HG02571 (cell line): ENCODE results near the gene NLRP14.

Experiments
- ATAC-seq: cut with Tn5 transposase; IDR thresholded peaks from one replicate; pipeline ENCODE4 v1.9.1; 2021; ENCODE audit warnings: mild to moderate bottlenecking, moderate library complexity; ENCODE audit not compliant: unreplicated experiment

The NLRP14 gene, protein sequence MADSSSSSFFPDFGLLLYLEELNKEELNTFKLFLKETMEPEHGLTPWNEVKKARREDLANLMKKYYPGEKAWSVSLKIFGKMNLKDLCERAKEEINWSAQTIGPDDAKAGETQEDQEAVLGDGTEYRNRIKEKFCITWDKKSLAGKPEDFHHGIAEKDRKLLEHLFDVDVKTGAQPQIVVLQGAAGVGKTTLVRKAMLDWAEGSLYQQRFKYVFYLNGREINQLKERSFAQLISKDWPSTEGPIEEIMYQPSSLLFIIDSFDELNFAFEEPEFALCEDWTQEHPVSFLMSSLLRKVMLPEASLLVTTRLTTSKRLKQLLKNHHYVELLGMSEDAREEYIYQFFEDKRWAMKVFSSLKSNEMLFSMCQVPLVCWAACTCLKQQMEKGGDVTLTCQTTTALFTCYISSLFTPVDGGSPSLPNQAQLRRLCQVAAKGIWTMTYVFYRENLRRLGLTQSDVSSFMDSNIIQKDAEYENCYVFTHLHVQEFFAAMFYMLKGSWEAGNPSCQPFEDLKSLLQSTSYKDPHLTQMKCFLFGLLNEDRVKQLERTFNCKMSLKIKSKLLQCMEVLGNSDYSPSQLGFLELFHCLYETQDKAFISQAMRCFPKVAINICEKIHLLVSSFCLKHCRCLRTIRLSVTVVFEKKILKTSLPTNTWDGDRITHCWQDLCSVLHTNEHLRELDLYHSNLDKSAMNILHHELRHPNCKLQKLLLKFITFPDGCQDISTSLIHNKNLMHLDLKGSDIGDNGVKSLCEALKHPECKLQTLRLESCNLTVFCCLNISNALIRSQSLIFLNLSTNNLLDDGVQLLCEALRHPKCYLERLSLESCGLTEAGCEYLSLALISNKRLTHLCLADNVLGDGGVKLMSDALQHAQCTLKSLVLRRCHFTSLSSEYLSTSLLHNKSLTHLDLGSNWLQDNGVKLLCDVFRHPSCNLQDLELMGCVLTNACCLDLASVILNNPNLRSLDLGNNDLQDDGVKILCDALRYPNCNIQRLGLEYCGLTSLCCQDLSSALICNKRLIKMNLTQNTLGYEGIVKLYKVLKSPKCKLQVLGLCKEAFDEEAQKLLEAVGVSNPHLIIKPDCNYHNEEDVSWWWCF

DNA sequence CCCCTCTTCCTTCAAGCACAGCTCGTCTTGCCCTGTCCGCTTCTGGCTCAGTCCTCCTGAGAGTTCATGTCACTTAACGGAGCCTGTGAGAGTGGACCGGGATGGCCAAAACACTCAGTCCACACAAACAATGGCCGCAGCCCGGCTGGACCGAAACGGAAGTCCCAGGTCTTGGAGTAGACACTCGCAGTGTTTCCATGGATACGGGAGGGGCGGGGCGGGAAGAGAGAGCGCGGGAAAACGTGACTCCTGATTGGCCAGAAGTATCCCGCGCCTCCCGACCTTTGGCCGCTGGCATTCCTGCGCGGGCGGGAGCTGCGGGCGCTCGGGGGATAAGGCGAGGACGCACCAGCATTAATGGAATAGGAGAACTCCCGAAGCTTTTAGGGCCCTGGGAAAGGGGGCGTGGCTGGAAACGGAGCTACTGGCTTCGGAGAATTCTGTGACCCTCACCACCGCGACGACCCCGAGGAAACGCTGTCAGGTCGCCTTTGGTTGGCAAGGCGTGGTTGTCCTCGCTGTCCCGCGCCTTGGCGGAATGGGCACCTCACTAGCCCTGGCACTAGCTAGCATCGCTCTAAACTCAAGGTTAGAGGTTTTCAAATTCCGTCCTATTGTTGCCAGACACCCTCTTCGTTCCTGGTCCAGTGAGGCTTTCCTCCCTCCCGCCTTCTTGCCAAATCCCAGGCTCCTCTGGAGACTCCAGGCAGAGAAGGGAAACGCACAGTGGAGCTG is at the start of gene NLRP14, which contains the start of gene ZNF214:
NLRP14 (plus strand) TSS at position 297 of the 735 bp plus-strand sequence. CDS start 18,108 bp downstream, outside the sequence.
ZNF214 (minus strand) TSS at position 164 of the 735 bp plus-strand sequence. CDS start 17,511 bp downstream, outside the sequence.
- ATAC-seq, result no peak

DNA sequence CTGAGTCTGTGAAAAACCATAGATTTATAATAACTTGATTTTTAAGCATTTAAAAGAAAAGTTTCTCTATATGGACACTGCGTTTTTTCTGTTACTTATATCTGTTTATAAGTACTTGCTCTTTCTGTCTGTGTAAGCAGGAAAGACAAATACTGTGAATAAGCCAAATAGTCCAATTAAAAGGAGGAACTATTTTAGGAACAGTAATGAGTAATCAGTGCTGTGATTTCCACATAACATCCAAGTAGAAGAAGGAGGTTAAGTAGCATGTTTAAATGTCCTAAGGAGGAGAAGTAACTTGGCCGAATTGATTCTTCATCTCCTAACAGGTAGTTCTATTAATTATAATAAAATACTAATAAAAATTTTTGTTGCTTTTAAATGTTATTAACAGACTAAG is 40.9 kb upstream of the NLRP14 start:
- ATAC-seq, result no peak

DNA sequence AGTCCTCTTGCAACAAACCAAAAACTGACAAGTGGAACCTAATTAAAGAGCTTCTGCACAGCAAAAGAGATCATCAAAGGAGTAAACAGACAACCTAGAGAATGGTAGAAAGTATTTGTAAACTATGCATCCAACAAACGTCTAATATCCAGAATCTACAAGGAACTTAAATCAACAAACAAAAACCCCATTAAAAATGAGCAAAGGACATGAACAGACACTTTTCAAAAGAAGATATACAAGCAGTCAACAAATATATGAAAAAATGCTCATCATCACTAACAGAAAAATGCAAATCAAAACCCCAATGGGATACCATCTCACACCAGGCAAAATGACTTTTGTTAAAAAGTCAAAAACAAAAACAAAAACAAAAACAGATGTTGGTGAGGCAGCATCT is 33.8 kb upstream of the NLRP14 start:
- ATAC-seq, result no peak

DNA sequence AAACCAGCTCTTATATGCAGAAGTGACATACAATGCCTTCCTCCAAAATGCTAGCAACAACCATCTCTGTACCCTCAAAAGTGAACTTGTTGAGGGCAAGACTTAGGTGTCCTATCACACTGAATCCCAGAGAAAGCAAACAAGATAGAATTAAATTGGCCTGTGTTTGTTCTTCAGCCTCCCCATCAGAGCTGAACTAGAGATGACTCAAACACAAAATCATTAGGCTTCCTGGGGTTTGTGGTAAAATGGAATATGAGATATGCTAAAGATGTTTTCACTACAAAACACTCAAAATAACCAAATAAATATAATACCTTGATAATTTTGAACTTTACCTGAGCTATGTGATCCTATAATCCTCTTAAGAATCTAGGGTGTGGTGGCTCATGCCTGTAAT is 31.8 kb upstream of the NLRP14 start:
- no peak for ATAC-seq

DNA sequence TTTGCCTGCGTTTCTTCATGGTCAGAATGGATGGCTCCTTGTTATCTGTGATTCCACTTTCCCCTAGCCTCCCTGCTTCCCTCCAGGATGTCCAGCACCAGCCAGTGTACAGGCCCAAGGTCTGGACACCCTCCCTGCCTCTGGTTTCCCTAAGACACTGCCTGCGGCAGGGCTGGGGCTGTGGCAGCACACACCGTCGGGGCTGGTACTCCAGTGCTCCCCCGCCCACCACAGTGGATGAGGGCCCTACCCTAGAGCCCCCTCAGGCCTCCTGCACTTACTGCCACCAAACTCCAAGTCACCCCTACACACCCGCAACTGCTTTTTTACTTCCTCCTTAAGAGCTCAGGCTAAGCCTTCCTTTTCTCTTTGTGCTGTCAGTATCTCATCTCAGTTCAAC is 29.1 kb upstream of the NLRP14 start:
- ATAC-seq, result no peak

DNA sequence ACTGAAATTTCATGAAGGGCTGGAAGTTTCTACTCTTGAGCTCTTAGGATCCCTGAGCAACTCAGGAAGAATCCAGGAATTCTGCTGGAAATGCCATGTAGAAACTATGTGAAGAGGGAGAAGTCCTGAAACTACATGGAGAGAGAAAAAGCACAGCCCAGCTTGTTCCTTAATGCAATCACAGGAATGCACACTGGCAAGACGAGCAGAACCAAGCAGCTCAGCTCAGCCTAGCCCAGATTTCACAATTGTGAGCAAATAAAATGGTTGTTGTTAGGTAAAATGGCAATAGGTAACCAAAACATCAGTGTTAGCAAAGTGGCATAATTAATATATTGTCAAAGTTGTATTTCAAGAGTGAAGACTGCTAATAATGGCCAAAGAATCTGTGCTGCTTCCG is 28.3 kb upstream of the NLRP14 start:
- ATAC-seq, result no peak

DNA sequence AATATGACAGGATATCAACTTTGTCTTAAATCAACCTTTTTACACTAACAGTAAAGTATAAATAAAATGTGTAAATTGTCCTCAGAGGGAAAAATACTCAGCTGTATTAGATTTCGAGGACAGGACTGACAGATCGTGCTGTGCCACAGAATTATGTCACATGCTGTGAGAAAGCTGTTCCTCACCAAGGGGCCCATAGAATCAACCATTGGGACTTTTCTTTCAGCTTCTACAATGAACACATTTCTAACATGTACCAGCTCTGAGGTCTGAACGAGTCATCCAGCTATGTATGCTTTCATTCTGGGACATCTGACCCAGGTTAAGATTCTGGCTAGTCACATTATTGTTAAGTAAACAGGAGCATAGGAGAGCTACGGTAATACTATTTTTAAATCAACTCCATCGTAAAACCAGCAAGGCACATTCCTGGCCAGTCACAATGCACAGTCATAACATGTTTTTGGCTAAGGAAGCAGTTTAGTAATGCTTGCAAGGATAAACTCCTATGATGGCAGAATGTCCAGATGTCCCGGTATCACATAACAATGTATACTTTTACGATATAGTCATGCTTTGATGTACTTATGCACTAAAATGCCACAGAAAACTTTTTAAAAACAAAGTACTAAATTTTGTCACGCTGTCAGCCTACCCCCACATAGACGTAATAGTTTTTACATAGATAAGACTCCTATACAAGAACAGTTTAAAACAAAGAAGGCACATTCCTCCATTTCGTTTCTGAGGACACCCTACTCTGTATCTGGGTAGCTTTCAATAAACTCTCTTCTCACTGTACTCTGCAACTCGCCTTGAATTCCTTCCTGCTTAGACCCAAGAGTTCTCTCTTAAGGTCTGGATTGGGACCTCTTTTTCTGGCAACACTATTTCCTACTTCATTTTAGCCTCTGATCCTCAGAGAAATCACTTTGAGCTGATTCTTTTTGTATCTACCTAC is 27.5 kb upstream of the NLRP14 start:
- no peak for ATAC-seq

DNA sequence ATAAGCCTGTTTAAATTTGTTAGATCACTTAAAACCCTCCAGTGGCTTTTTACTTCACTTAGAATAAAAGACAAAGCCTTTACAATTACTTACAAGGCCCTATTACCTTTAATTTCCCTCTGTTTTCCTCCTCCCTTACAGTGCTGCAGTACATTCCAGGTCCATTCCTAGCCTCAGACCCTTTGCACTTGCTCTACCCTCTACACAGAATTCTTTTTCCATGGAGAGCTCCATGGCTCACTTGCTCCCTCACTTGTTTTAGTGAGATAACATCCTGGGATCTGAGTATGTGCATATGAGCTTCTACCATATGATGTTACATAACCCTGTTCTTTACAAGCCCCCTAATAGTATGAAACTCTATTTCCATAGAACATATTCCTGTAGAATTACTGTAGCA is 24.6 kb upstream of the NLRP14 start:
- no peak for ATAC-seq

DNA sequence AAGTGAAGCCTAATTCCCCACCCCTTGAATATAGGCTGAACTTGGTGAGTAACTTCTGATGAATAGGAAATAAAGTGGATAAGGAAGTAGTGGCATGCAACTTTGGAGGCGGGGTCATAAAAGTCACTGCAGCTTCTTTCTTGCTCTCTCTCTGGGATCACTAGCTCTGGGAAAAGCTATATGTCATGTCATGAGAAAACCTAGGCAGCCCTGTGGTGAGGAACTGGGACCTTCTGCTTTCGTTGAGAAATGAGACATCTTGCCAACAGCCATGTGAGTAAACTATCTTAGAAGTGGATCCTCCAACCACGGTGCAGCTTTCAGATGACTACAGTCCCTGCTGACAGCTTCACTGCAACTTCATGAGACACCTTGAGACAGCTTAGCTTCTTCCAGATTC is 15.8 kb upstream of the NLRP14 start:
- no peak for ATAC-seq

DNA sequence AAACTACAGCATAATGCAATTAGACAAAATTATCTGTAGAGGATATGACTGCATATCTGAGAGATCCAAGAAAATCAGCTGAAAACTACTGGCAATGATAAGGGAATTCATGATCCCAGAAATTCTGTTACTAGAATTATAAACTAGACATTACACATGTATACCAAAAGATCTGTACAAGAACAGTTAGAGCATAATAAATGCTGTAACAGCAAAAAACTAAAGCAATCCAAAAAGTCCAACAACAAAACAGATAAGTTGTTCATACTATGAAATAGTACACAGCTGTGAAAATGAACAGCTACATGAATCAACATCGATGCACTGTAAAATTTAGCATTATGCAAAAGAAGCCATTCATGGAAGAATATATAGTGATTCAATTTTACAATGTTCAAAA is 6.2 kb upstream of the NLRP14 start:
- ATAC-seq, result no peak

DNA sequence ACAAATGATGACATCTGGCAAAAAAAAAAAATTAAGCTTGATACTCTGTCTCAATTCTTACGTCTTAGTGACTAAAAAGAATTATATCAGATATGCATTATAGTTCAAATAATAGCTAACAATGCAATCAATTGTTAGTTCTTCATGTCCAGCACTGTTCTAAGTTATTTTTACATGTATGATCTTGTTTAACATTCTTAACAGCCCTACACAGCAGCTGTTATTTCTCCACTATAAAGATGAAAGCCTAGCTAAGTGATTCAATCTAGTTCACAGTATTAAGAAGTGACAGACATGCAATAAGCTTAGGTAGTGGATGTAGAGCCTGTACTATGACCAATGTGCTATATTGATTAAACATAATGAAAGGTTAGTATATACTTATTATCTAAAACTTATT is 4.3 kb upstream of the NLRP14 start:
- ATAC-seq, result no peak

DNA sequence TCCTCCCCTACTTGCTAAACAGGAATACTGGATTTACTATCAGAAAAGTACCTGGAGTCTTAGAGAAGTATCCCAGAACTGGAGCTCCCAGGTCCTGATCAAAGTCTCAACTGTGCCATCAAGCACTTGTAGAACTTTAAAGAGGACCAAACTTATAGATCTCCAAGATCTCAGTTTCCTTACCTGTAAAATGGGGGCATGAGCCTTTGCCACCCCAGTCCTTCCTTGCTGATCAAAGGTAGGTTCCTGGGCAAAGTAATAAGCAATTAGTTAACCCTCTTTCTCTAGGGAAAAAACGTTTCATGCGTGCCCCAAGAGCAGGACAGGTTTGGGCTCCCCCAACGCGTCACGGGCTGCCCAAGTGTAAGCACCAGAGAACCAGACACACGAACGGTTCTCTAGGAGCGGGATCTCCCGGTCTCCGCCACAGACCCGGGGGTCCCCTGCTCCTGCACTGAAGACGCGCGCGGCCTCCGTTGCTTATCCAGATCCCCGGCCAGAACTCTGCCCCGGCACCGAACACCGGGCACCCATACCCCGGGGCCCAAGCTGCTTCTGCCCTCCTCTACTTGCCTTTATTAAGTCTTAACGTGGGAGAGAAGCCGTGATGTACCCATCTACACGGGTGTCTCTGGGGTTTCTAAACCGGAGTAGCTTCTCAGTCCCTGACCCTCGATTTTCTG is 638 bp upstream of the NLRP14 start:
- ATAC-seq, result no peak

DNA sequence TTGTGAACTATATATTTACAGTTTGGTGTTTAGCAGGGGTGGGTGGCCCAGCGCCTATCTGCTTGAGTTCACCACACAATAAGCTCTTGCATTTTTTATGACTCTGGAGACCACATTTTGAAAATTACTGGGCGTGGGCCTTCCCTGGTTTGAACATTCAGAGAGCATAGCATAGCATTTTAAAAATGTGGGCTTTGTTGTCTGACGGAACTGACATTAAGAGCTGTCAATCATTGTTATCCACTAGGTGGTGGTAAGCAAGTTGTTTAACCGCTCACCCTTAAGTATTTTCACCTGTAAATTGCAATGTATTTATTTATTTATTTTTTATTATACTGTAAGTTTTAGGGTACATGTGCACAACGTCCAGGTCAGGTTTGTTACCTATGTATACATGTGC is 1.0 kb downstream of the NLRP14 start:
- ATAC-seq, result no peak

DNA sequence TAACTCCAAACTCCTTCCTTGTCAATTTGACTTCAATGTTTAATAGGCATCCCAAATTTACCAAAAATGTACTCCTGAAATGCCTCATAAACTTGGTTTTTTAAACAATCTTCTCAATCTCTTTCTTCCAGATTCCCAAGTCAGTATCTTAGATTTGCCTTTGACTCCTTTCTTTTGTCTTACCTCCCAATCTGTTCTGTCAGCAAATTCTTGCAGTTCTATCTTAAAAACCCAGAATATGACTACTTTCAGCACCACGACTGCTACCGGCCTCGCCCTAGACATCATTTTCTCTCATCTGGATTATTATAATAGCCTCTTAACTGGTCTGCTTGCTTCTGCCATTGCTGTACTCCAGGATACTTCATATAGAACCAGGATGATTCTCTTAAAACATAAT is 7.9 kb downstream of the NLRP14 start:
- ATAC-seq, result no peak

DNA sequence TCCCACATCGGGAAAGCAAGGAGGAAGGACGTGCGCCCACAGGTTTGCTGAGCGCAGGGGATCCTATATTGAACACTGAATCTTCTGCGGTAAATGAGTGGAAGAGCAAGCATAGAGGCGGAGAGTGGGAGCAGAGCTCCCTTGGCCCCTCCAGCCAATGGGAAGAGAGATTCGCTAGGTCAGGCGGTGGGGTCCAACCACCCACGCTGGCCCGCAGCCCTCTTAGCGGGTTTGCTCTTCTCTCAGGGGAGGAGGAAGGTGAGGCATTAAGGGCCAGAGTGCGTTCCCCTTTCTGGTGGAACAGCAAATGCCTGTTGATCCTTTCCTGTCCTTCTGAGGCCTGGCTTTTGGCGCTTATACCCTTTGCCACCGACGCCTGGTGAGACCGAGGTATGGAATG is 10.6 kb downstream of the NLRP14 start:
- ATAC-seq, result no peak

DNA sequence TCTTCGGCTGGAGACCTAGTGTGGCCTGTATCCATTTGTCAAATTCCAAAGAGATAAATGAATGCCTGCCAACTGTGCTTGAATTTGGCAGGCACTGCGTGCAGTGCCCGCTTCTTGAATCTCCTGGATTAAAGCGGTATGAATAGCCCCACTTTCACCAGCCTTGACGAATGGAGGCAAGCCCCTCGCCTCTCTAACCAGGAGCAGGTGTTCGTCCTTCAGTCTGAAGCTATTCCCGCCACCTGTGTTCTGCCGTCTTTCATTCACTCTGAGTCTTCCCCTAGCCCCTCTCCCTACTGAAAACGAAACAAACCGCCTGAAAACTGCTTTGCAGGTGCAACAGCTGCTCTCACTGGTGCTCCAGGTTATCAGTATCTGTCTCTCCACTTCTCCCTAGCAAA is 11.2 kb downstream of the NLRP14 start:
- ATAC-seq, result no peak

DNA sequence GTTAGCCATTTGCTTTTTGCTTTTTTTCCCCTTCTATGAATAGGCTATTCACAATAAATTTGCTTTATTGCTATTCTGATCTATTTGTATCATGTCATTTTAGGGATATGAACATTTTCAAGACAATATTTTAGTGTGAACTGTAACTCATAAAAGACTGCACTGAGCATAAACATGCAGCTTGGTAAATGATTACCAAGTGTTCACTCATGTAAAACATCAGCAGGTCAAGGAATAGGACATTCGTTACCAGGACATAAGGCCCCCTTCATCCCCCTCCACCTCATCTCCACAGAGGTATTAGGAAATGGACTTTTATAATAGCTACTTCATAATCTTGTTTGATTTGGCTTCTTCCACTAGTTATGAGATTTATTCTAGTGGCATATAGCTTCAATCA is 12.4 kb downstream of the NLRP14 start:
- no peak for ATAC-seq

DNA sequence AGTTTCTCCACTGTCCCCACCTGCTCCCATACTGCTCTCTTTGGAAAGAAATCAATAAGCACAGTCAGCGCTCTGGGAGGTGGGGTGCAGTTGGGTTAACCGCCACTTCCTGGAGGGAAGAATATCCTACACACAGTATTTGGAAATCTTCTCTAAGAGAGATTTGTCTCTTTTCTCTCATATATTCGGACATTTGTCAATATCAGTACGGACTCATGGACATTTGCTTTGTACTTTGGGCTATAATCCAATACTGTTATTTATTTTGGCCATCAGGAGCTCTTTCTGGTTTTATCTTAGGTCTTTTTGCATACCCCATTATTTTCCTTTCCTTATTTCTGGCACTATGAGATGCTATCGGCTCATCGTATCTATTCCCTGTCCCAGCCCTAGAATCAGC is 13.7 kb downstream of the NLRP14 start:
- ATAC-seq, result no peak
